CD14-positive monocyte (primary cell): Measurements from ENCODE around the gene CYSLTR1. TPM values are rescaled to one million over a fixed set of nuclear protein-coding genes. Genes with fewer than 3 reads are reported as not detected.

ENCODE experiments used
- polyA plus RNA-seq, 3 donors: library from polyadenylated mRNA; depleted of rRNA in 1 of 3; unstranded in 2 of 3; stranded (reverse) in 1 of 3; fragments of 300-500 nt in 2 of 3; fragments of >200 nt in 1 of 3; fragmentation: Illumina TruSeq in 2 of 3; gene quantifications; 1 replicate in 2 of 3; 2 replicates in 1 of 3; pipeline ENCODE4 v1.2.3, GENCODE V29; 2012 to 2021

CYSLTR1 gene
- polyA plus RNA-seq, 3 donors, result 9.6 to 46.2 (median 45.2) TPM

Other genes starting within 250 kb of the CYSLTR1 start
- gene PGK1, start 223.4 kb downstream of the CYSLTR1 start, polyA plus RNA-seq, result 1,000 to 10,000 TPM in 1 of 3 donors, 100 to 1,000 TPM in 2; 292 to 1,007 (median 923) TPM
- gene TAF9B, start 188.0 kb downstream of the CYSLTR1 start, polyA plus RNA-seq, result 1 to 10 TPM; 2.1 to 8.0 (median 7.1) TPM